Large intestine (tissue), 3 donors: ENCODE results near the gene CNN2. TPM values are rescaled to one million over a fixed set of nuclear protein-coding genes. Genes with fewer than 3 reads are reported as not detected.

Experiments used
- DNase-seq, 2 donors: peaks; one replicate each; pipeline versions ENCODE4 v3.0.0 to v3.0.0-alpha.2; 2013
- H3K27ac ChIP-seq: one replicate; pipeline ENCODE4 v1.5.1; 2013; ENCODE audit warnings: low read length
- H3K27me3 ChIP-seq: 2 replicates; pipeline ENCODE4 v1.6.1; 2013; ENCODE audit warnings: low read length; ENCODE audit not compliant: control insufficient read depth, insufficient read depth
- H3K36me3 ChIP-seq: 2 replicates; pipeline ENCODE4 v1.6.1; 2013; ENCODE audit warnings: low read length; ENCODE audit not compliant: control insufficient read depth, insufficient read depth
- H3K4me1 ChIP-seq: one replicate; pipeline ENCODE4 v1.6.1; 2013; ENCODE audit warnings: low read length; ENCODE audit not compliant: control insufficient read depth, insufficient read depth
- H3K4me3 ChIP-seq: one replicate; pipeline ENCODE4 v1.5.1; 2013; ENCODE audit warnings: low read length
- H3K9me3 ChIP-seq: one replicate; pipeline ENCODE4 v1.6.1; 2013; ENCODE audit warnings: mild to moderate bottlenecking, low read depth, low read length, moderate library complexity; ENCODE audit not compliant: control insufficient read depth
- WGBS: methylation state at CpG from one replicate; pipeline ENCODE4 v1.1.5; 2013; ENCODE audit warnings: low lambda C conversion rate; ENCODE audit not compliant: insufficient coverage; 5-methylcytosine and 5-hydroxymethylcytosine counted together
- polyA plus RNA-seq: library from polyadenylated mRNA; unstranded; fragments of 120-200 nt; gene quantifications from one replicate; pipeline ENCODE4 v1.2.1, GENCODE V29; 2013

CNN2 gene
- polyA plus RNA-seq, 1 donor, result 31.5 TPM

- Histone ChIP-seq H3K4me3 (no peak overlapping the region), H3K36me3 (no peaks in the 10 kb centered on the region), H3K27ac (no peak overlapping the region), H3K9me3 (peaks cover 41% of the 10 kb centered on the region), H3K27me3 (no peaks in the 10 kb centered on the region), H3K4me1 (no peaks in the 10 kb centered on the region)
- no CpG with 5 or more reads among the region's 17 CpGs for WGBS
- no peak for DNase-seq
These were observed 25.4 kb downstream of the CNN2 start for GRCh38 chr19:1051791-1052190.

GRCh38 chr19:1052349-1052975 is 26.1 kb downstream of the CNN2 start:
- no peak for DNase-seq
- no peak overlapping the region for H3K27ac ChIP-seq
- no peaks in the 10 kb centered on the region for H3K27me3 ChIP-seq
- no peaks in the 10 kb centered on the region for H3K36me3 ChIP-seq
- WGBS, result no CpG with 5 or more reads among the region's 5 CpGs
- peaks cover 44% of the 10 kb centered on the region for H3K9me3 ChIP-seq
- H3K4me3 ChIP-seq, result no peak overlapping the region
- H3K4me1 ChIP-seq, result no peaks in the 10 kb centered on the region

GRCh38 chr19:1053176-1054101 is 27.0 kb downstream of the CNN2 start:
- Histone ChIP-seq H3K27ac (no peak overlapping the region), H3K27me3 (no peaks in the 10 kb centered on the region), H3K4me1 (no peaks in the 10 kb centered on the region), H3K9me3 (peaks cover 53% of the 10 kb centered on the region), H3K4me3 (no peak overlapping the region), H3K36me3 (no peaks in the 10 kb centered on the region)
- no CpG with 5 or more reads among the region's 31 CpGs for WGBS
- DNase-seq, result no peak

GRCh38 chr19:1054102-1055027 is 28.0 kb downstream of the CNN2 start:
- Histone ChIP-seq H3K27ac (no peak overlapping the region), H3K27me3 (no peaks in the 10 kb centered on the region), H3K4me1 (no peaks in the 10 kb centered on the region), H3K9me3 (peaks cover 59% of the 10 kb centered on the region), H3K36me3 (no peaks in the 10 kb centered on the region), H3K4me3 (no peak overlapping the region)
- 100% methylated on average over 2 of the region's 28 CpGs for WGBS
- no peak for DNase-seq

GRCh38 chr19:1055028-1055425 is 28.6 kb downstream of the CNN2 start:
- Histone ChIP-seq H3K4me3 (no peak overlapping the region), H3K27me3 (no peaks in the 10 kb centered on the region), H3K36me3 (no peaks in the 10 kb centered on the region), H3K9me3 (peaks cover 59% of the 10 kb centered on the region), H3K4me1 (no peaks in the 10 kb centered on the region), H3K27ac (no peak overlapping the region)
- WGBS, result no CpG with 5 or more reads among the region's 14 CpGs
- DNase-seq, result no peak

GRCh38 chr19:1055886-1056620 is 29.6 kb downstream of the CNN2 start:
- WGBS, result no CpG with 5 or more reads among the region's 20 CpGs
- no peaks in the 10 kb centered on the region for H3K27me3 ChIP-seq
- H3K27ac ChIP-seq, result no peak overlapping the region
- H3K9me3 ChIP-seq, result peaks cover 55% of the 10 kb centered on the region
- no peaks in the 10 kb centered on the region for H3K4me1 ChIP-seq
- H3K4me3 ChIP-seq, result no peak overlapping the region
- DNase-seq, result no peak
- H3K36me3 ChIP-seq, result no peaks in the 10 kb centered on the region

GRCh38 chr19:1057176-1057855 is 30.9 kb downstream of the CNN2 start:
- H3K9me3 ChIP-seq, result peaks cover 54% of the 10 kb centered on the region
- H3K4me1 ChIP-seq, result no peaks in the 10 kb centered on the region
- no peaks in the 10 kb centered on the region for H3K27me3 ChIP-seq
- H3K4me3 ChIP-seq, result no peak overlapping the region
- H3K27ac ChIP-seq, result no peak overlapping the region
- H3K36me3 ChIP-seq, result no peaks in the 10 kb centered on the region
- peak in 1 of 2 donors; percentile 62 for DNase-seq
- WGBS, result 56% methylated on average over 1 of the region's 3 CpGs

- Histone ChIP-seq H3K27ac (no peak overlapping the region), H3K27me3 (no peaks in the 10 kb centered on the region), H3K4me1 (no peaks in the 10 kb centered on the region), H3K9me3 (peaks cover 54% of the 10 kb centered on the region), H3K36me3 (no peaks in the 10 kb centered on the region), H3K4me3 (no peak overlapping the region)
- no peak for DNase-seq
- WGBS, result no CpG with 5 or more reads among the region's 5 CpGs
These were observed 31.7 kb downstream of the CNN2 start for GRCh38 chr19:1058112-1058511.

GRCh38 chr19:1060689-1061088 is 34.3 kb downstream of the CNN2 start:
- Histone ChIP-seq H3K27me3 (peaks cover 24% of the 10 kb centered on the region), H3K4me3 (no peak overlapping the region), H3K4me1 (peaks cover 13% of the 10 kb centered on the region), H3K9me3 (peaks cover 55% of the 10 kb centered on the region), H3K27ac (no peak overlapping the region), H3K36me3 (no peaks in the 10 kb centered on the region)
- DNase-seq, result no peak
- no CpG with 5 or more reads among the region's 5 CpGs for WGBS
